ENCODE results near the gene C4BPA.

Gene C4BPA

DNA sequence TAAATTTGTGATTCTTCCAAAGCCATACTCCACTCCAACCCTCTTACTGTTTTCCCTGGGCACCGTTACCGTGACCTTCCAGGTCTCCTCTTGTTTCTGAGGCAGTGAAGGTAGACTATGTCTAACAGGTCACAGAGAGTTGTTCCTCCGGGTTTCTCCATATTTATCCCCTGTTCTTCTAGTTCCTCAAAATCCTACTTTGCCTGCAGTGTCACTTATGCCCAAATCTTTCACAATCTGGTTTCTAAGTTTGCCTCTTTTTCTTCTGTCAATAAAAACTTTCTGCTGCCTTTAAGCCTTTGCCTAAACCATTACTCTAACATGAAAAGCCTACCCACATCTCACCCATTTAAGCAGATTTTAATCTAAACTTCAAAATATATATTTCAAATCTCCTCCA, 87.7 kb downstream of the C4BPA start:
- no peak for DNase-seq

DNA sequence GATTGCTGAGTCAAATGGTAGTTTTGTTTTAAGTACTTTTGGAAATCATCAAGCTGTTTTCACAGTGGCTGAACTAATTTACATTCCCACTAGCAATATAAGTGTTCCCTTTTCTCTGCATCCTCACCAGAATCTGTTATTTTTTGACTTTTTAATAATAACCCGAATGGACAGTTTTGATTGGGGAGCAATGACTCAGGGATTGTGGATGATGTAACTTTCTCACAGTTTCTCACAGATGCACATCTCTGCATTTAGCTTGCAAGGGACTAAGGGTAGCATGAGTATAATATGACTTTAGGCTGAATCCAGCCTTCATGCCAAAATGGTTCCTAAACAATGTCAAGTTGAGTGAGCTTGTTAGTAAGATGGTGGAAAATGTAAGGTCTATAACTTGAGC, 90.2 kb downstream of the C4BPA start:
- DNase-seq = no peak
